HG02938 (cell line): ENCODE measurements around the gene MOB1B.
"Not testable (repeated sequence)": the region's sequence is repeated elsewhere in the genome, so short reads cannot be mapped to it uniquely, and the experiment has no call there.

Source experiments
- ATAC-seq: cut with Tn5 transposase; IDR thresholded peaks from one replicate; pipeline ENCODE4 v1.9.1; 2021; ENCODE audit warnings: mild to moderate bottlenecking, moderate library complexity; ENCODE audit not compliant: unreplicated experiment

MOB1B gene

DNA sequence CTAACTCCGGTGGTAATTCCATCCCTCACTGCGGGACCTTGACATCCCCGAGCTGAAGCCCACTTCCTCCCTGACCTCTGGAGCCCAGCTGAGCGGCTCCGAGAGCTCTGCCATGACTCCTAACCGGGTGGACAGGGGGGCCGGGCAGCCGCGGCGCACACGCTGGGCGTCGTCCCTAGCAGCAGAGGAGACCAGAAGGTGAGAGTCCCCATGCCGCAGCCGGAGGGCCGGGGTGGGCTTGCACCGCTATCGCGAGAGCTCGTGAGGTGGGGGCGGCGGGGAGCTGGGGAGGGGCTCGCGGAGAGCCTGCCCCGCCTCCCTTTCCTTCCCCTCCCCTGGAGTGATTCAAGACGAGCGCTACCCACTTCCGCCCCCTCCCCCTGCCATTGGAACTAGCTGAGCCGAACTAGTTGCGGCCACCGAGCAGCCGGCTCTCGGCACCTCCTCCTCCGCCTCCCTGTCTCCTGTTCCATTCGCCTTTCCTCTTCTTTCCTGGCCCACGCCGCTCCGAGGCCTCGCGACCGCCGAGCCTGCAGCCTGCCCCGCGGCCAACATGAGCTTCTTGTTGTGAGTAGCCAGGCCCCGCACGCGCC, at the start of gene MOB1B:
Gene MOB1B, plus strand, starts transcription at position 386 of the 593 bp plus-strand sequence. Its CDS starts 168 bp downstream, at position 554.
- peak; percentile 95 for ATAC-seq

DNA sequence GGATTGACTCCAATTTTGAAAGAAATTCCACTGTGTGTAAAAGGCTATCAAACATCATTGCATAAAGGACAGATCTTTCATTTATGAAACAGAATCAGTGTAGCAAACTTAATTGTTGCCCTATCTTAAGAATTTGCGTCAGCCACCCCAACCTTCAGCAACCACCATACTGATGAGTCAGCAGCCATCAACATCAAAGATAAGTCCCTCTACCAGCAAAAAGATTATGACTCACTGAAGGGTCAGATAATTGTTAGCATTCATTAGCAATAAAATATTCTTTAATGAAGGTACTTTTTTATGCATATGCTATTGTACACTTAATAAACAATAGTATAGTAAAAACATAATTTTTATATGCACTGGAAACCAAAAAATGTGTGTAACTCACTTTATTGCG, 46.7 kb upstream of the MOB1B start:
- no peak for ATAC-seq

DNA sequence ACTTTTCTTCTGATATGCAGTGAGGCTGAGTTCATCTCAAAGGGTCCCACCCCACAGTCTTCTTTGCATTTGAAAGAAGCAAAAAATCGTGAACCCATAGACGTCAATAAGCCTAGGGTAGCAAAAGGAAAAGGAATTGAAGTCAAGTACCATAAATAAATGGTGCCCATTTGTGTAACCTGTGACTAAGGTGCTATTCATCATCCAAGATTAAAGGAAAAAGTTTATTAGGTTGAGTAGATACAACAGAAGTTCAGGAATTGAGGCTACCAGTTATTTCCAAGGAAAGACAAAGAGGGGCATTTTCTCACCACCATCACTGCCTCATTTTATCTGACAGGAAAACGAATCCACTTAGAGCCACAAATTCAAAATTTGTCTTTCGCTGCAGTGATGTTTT, 43.7 kb upstream of the MOB1B start:
- ATAC-seq: no peak

DNA sequence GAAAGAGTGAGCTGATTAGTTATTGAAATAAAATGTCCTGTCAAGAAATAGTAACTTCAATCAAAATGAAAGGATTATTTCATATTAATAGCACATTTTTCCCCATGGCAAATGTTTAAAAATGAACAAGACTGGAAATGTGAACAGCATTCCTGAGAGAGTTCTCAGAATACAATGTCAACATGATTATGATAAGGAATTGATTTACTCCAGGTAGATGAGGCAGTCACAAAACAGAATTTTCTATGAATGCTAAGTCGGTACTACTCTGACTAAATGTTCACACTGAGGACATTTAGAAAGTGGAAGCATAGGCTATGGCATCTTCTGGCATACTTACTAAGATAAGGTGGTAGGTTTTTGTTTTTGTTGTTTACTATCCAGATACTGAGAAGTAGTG, 43.1 kb upstream of the MOB1B start:
- ATAC-seq: no peak

DNA sequence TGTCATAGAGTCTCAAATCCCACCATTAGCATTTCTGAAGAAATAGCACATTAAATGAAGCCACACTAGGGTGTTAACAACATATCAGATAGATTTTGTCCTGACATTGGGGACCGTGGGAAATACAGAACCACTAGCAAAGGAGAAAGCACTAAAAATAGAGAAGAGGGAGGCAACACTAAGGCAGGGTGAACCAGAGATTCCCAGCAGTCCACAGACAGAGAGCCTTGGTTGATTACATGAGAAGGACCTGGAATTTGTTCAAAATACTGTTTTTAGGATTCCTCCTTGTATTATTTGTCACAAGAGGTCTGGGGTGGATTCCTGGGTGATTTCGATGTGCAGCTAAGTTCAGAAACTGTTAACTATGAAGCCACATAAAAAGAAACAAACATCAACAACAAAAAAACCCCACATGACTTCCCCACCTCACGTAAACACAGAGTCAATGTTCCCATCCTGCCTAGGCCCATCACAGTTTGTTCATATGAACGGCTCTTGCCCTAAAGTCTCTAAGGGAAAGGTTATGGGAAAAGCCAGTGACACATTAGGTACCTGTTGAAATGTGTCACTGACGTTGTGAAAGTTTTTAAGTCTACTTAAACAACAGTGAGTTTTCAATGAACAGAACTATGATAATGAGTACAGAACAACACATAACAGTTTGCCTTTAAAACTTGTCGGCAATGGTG, 38.9 kb upstream of the MOB1B start:
- no peak for ATAC-seq

DNA sequence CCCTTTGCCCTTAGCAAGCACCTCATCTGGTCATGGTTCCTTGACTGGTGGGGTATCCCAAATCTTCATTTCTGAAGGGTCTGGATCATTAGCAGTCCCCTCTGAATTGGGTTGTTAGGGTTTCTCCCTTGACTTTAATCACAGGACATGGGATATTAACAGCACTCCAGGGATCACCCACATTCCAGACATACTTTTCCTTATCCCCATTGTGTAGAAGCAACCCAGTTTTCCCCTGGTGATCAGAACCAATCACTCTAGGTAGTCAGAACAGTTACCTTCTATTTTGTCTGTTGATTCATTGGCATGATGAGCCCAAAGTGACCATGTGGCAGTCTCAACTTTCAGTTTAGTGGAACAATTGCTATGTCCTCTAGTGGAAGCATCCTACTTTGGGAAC, 33.4 kb upstream of the MOB1B start:
- ATAC-seq: no peak

DNA sequence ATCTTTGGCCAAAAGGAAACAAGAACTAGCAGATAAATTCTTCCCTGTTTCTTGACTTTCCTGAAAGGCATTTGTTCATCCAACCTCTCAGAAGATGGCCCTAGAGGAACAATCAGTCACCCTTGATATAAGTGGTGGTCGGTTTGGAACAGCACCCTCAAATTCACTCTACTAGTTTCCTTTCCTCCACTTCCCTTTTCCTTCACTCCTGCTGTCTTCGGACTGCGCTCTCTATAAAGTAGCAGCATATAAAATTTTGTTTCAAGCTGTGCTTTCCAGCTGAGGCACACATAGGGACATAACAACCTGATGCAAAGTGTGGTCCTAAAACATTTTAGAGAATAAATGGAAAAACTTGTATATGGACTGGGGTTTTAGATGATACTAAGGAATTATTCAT, 29.0 kb upstream of the MOB1B start:
- ATAC-seq: no peak

DNA sequence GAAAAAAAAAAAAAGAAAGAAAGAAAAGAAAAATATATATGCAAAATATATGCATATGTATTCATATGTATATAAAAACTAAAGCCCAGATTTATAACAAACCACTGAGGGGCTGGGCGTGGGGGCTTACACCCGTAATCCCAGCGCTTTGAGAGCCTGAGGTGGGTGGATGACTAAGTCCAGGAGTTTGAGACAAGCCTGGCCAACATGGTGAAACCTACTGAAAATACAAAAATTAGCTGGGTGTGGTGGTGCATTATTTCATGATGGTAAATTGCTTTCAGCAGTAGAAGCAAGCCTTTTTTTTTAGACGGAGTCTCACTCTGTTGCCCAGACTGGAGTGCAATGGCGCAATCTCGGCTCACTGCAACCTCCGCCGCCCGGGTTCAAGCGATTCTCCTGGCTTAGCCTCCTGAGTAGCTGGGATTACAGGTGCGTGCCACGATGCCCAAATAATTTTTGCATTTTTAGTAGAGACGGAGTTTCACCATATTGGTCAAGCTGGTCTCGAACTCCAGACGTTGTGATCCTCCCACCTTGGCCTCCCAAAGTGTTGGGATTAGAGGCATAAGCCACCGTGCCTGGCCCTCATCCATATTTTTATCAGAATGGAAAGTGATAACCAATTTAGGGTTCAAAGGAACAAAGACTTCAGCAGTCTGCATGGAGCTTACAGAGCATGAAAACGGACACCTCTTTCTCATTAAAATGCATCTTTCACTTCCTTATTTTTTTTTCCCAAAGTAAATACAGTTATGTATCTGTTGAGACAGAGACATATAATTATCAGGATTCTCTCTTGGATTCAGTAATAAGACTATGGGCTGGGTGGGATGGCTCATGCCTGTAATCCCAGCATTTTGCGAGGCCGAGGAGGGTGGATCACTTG, 27.7 kb upstream of the MOB1B start:
- ATAC-seq: peak; percentile 79

DNA sequence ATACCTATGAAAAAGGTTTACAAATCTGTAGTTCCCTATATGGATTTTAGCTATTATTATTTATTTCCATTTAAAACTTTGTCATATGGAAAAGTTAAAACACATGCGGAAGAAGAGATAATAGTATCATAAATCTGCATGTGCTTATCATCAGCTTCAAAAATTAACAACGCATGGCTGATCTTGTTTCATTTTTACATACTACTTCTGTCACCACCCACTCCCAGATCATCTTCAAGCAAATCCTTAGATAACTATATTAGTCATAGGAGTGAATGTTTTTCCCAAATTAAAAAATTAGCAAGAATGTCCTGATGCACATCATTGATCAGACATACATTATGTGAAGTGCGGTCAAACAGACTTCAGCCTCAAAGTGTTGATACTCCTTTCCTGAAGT, 24.6 kb upstream of the MOB1B start:
- ATAC-seq: no peak

DNA sequence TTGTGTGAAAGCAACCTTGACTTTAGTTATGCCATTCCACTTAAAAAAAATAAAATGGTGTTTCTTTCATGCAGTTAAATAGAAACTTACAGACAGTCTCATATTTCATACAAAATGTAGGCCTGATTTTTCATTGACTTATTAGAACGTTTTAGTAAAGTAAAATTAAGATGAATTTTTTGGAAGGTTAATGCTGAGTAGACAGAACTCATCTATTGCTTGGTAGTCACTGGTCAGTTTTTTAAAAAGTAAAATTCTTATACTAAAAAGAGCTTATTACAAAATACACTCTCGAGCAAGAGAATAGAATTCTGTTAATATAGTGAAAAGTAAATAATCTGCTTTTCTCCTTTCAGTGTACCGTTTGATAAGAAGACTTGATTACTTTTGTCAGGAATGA, 21.4 kb upstream of the MOB1B start:
- no peak for ATAC-seq

DNA sequence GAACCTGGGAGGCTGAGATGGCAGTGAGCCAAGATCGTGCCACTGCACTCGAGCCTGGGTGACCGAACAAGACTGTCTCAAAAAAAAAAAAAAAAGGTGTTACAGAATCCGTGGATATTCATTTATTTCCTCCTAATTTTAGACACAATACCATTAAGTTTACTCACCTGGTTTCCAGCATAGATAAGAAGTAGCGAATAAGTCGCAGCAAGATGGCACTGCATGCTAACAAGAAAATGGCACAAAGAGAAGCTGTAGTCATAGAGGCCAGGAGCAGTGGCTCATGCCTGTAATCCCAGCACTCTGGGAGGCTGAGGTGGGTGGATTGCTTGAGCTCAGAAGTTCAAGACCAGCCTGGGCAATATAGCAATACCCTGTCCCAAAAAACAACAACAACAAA, 17.0 kb upstream of the MOB1B start:
- ATAC-seq: no peak

DNA sequence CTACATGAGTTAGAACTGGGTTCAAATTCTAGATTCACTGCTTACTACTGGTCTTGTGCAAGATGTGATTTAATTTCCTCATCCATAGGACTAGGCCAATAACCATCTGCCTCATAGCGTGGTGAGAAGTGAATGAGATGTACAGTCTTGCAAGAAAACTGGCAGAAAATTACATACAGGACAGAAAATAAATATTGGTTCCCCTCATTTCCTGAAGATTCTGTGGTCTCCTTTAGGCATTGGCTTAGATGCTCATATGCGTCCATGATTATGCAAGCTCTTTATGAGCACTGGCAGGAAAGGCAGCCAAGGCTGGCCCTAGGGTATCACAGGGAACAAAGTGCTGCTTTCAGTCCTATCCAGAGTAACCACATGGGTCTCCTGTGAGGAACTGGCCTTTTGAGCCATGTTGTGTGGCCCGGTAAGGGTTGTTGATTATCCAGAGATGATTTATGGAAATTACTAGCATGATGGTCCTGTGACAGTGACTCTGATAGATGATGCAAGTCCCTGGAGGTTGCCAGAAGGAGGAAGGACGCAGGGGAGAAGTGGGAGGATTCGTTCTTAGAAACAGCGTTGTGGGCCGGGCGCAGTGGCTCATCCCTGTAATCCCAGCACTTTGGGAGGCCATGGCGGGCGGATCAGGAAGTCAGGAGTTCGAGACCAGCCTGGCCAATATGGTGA, 9.9 kb upstream of the MOB1B start:
- no peak for ATAC-seq

DNA sequence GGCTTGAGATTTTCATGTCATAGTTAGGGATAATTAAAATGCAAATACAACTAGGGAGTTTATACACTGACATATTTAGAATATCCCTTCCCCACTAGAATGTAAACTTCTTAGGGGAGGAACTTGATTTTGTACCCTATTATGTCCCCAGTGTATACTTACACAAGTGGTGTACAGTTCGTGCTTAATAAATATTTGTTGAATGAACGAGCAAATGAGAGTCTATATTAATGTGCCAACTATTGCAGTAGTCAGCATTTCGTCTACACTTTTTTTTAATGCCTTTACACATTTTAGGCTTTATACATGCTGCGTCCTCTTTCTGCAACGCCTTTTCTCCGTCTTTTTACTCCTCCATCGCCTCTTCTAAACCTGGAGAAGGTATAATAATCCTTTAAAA, 8.4 kb upstream of the MOB1B start:
- no peak for ATAC-seq

DNA sequence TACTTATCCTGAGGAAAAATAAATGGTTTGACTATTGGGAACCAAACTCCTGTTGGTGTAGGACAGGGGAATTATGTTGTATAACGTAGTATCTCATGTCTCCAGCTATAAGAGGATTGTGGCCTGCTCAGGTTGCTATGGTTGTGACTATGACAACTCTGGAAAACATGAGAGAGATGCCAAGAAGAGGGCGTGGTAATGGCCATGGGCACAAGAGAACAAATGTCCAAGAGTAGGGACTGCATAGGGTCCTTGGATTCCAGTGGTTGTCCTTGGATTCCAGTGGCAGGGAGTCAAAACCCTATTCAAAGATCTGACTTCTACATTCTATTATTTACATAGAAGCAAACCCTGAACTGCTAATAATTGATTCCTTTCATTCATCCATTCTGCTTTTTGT, 6.8 kb upstream of the MOB1B start:
- no peak for ATAC-seq

DNA sequence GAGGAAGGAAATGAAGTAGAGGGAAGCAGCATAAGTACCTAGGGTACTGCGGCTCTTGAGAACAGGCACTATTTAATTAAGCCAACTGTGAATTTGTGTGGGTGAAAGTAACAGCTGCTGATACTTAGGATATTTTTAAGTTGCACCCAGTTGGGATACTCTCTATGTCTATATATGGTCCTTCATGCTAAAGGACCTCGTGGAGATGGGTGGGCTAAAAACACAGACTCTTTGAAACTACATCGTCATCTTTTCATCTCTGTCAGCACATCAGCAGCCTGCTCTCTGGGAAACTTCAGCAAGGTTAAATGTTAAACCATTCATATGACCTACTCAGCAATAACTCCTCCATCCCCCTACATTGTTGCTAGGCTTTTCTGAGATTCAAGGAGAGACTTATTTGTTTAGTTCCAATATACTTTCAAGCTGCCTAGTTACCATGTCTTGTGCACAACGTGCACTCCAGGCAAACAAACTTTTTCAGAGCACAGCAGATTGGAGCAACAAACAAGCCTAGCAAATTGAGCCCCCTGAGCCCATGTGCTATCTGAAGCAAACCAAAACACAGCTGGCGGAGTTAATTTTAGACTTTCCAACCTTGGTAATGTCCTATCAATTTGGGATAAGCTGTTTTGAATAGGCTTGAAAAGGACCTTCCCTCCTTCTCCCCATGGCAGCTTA, 6.2 kb upstream of the MOB1B start:
- no peak for ATAC-seq

DNA sequence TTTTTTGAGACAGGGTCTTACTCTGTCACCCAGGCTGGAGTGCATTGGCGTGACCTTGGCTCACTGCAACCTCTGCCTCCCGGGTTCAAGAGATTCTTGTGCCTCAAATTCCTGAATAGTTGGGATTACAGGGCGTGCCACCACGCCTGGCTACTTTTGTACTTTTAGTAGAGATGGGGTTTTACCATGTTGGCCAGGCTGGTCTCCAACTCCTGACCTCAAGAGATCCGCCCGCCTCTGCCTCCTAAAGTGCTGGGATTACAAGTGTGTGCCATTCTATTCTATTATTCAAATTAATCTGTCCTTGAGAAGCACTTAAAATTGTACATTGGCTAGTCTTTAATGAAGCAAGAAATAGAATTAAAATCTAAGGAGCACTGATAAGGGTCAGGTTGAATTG, 3.6 kb upstream of the MOB1B start:
- ATAC-seq: not testable (repeated sequence)

DNA sequence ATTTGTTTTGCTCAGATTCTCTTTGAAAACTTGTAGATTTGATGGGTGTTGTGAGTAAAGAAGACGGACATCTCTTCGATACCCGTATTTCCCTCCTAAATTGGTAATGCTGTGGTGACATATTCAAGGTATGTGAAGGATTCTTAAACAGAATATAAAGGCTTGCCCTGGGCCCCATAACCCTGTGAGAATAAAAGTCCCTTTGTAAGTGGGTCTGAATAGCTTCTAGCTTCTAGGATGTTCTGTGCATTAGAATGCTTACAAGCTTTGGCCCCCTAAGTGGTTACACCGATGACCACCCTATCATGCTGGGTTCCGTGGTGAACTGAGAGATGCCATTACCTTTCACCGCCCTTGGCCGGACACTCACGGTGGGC, 574 bp upstream of the MOB1B start:
- ATAC-seq: no peak

DNA sequence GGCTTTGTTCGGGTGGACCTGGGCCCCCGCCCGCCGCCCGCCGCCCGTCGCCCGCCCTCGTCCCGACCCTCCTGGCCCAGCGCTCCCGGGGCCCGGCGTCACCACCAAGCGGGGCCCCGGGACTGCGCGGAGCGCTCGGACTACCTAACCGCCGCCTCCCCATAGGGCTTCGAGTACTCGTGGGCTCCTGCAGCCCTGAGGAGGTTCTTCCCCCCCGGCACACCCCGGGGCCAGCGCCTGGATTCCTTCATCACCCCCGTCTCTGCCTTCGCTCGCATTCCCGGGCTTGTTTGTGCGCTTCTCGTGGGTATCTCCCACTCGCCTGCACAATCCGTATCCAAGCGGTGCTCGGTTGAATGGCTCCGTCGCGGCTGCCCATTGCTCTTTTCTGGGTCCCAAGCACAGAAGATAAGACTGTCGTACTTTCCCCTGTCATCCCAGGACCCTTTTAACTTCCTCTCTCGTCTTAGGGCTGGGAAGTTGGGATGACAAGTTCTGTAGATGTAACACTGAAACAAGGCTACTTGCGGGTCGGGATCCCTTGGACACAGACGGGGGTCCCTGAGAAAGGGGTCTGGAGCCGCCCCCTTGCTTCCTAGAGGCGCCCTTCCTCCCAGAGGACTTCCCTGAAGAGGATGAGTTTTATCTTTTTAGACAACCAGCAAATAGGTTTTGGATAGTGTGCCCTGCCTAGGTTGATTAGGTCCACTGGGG, 565 bp downstream of the MOB1B start:
- ATAC-seq: peak; percentile 43

DNA sequence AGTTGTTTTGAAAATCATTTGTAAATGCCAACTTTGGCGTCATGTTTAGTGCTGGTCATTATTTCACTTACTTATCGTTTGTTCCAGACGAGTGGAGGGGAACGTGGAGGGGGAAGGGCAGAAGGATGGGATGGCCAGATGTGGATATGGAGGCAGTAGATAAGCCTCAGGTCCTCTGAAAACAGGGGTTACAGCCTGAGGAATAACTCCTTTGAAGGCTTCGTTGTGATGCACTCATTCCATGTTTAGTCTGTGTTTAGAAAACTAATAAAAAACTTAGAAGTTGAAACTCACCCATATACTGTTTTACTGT, 1.1 kb downstream of the MOB1B start:
- ATAC-seq: no peak

DNA sequence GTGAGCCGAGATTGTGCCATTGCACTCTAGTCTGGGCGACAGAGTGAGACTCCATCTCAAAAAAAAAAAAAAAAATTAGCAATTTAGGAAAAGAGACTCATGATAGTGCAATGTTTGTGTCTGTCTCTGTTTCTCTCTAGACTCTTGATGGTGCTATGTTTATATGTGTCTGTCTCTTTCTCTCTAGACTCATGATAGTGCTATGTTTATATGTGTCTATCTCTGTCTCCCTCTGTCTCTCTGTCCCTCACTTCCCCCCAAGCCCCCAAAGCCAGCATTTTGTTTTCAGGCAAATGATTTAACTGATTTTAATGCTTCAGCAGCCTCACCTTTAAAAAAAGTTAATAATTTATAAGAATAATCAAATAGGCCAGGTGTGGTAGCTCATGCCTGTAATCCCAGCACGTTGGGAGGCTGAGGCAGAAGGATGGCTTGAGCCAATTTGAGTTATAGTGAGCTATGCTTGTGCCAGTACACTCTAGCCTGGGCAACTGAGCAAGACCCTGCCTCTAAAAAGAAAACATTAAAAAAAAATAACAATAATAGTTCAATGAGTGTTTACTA, 6.9 kb downstream of the MOB1B start:
- no peak for ATAC-seq
